HepG2 (cell line): ENCODE data around the gene NDRG2. TPM values are rescaled to one million over a fixed set of nuclear protein-coding genes. Genes with fewer than 3 reads are reported as not detected.

ENCODE experiments used
- AGO2 ChIP-seq: fragments of 200-400 bp; formaldehyde crosslinking; optimal IDR thresholded peaks from 2 replicates; pipeline ENCODE3; 2017; ENCODE audit warnings: mild to moderate bottlenecking, low read depth, low read length, moderate library complexity
- CCAR2 ChIP-seq: fragments of 200-400 bp; formaldehyde crosslinking; optimal IDR thresholded peaks from 2 replicates; pipeline ENCODE3; 2018; ENCODE audit warnings: low read depth, mild to moderate bottlenecking, low read length, moderate library complexity
- ESRRA ChIP-seq: sonication (generic); formaldehyde crosslinking; IDR thresholded peaks from 2 replicates; pipeline ENCODE4 v1.5.1; 2020; ENCODE audit warnings: mild to moderate bottlenecking, low read depth, missing genetic modification reagents
- EZH2 ChIP-seq: conservative IDR thresholded peaks from 2 replicates; pipeline ENCODE4 v1.6.1; 2012; ENCODE audit warnings: mild to moderate bottlenecking, low read depth, low read length, moderate library complexity
- GPN1 ChIP-seq: sonication (generic); formaldehyde crosslinking; IDR thresholded peaks from 2 replicates; pipeline ENCODE4 v1.5.1; 2020; ENCODE audit warnings: missing genetic modification reagents, borderline replicate concordance
- HCFC1 ChIP-seq: fragments of 150-350 bp; IDR thresholded peaks from 2 replicates; pipeline ENCODE4 v1.6.1; 2014; ENCODE audit warnings: low read depth, low read length
- ISL2 ChIP-seq: sonication (generic); formaldehyde crosslinking; IDR thresholded peaks from 2 replicates; pipeline ENCODE4 v1.5.0; 2020; ENCODE audit warnings: missing genetic modification reagents
- MIER3 ChIP-seq: IDR thresholded peaks from 2 replicates; pipeline ENCODE4 v1.6.1; 2016; ENCODE audit warnings: missing compliant biosample characterization, borderline replicate concordance
- MYNN ChIP-seq: sonication (generic); formaldehyde crosslinking; IDR thresholded peaks from 2 replicates; pipeline ENCODE4 v1.4.0; 2020; ENCODE audit warnings: mild to moderate bottlenecking, low read depth, missing genetic modification reagents
- NFE2 ChIP-seq: sonication (generic); formaldehyde crosslinking; IDR thresholded peaks from 2 replicates; pipeline ENCODE4 v1.4.0; 2020; ENCODE audit warnings: missing genetic modification reagents
- NFRKB ChIP-seq: fragments of 450-650 bp; IDR thresholded peaks from 2 replicates; pipeline ENCODE4 v1.6.1; 2017
- NPAS2 ChIP-seq: sonication (generic); formaldehyde crosslinking; IDR thresholded peaks from 2 replicates; pipeline ENCODE4 v1.8.0; 2022; ENCODE audit warnings: mild to moderate bottlenecking, missing genetic modification reagents, borderline replicate concordance
- POLR2A ChIP-seq, 2 experiments: IDR thresholded peaks; 2 replicates each; pipeline ENCODE4 v1.6.1; 2011; ENCODE audit warnings: low read depth in 2 of 2, low read length in 2 of 2, mild to moderate bottlenecking in 1 of 2, moderate library complexity in 1 of 2; ENCODE audit not compliant: insufficient read depth in 1 of 2
- RXRA ChIP-seq: sonication (generic); formaldehyde crosslinking; IDR thresholded peaks from 2 replicates; pipeline ENCODE4 v1.5.1; 2020; ENCODE audit warnings: missing genetic modification reagents
- SRSF1 ChIP-seq: fragments of 200-400 bp; formaldehyde crosslinking; optimal IDR thresholded peaks from 2 replicates; pipeline ENCODE3; 2017; ENCODE audit warnings: mild to moderate bottlenecking, low read depth, low read length, moderate library complexity
- TAF15 ChIP-seq: fragments of 200-400 bp; formaldehyde crosslinking; IDR thresholded peaks from one replicate; pipeline ENCODE4 v1.6.1; 2018; ENCODE audit warnings: mild to moderate bottlenecking, low read depth, low read length; ENCODE audit not compliant: poor library complexity, severe bottlenecking
- TFAP4 ChIP-seq: sonication (generic); IDR thresholded peaks from 2 replicates; pipeline ENCODE4 v1.6.1; 2016; ENCODE audit warnings: low read depth, borderline replicate concordance
- ZNF24 ChIP-seq: fragments of 450-650 bp; IDR thresholded peaks from 2 replicates; pipeline ENCODE4 v1.6.1; 2017; ENCODE audit warnings: antibody characterized with exemption, mild to moderate bottlenecking
- ZNF260 ChIP-seq: sonication (generic); formaldehyde crosslinking; IDR thresholded peaks from 2 replicates; pipeline ENCODE4 v1.4.0; 2020; ENCODE audit warnings: missing genetic modification reagents, low read depth, mild to moderate bottlenecking, borderline replicate concordance
- ZNF510 ChIP-seq: sonication (generic); formaldehyde crosslinking; IDR thresholded peaks from 2 replicates; pipeline ENCODE4 v1.4.0; 2020; ENCODE audit warnings: low read depth, mild to moderate bottlenecking, missing genetic modification reagents
- ZNF564 ChIP-seq: sonication (generic); formaldehyde crosslinking; IDR thresholded peaks from 2 replicates; pipeline ENCODE4 v1.8.1; 2023; ENCODE audit warnings: mild to moderate bottlenecking, missing genetic modification reagents
- ZNF749 ChIP-seq: sonication (generic); formaldehyde crosslinking; IDR thresholded peaks from 2 replicates; pipeline ENCODE4 v1.8.0; 2022; ENCODE audit warnings: mild to moderate bottlenecking, missing genetic modification reagents, moderate library complexity, borderline replicate concordance
- ZNF766 ChIP-seq: sonication (generic); formaldehyde crosslinking; IDR thresholded peaks from 2 replicates; pipeline ENCODE4 v1.5.0; 2020; ENCODE audit warnings: missing genetic modification reagents, borderline replicate concordance
- ZNF850 ChIP-seq: sonication (generic); formaldehyde crosslinking; conservative IDR thresholded peaks from 2 replicates; pipeline ENCODE4 v1.9.0; 2021; ENCODE audit warnings: mild to moderate bottlenecking, missing genetic modification reagents
- polyA plus RNA-seq, 8 experiments: library from polyadenylated mRNA; depleted of rRNA in 3 of 8; stranded (reverse) in 7 of 8; unstranded in 1 of 8; fragments of >200 nt; fragmentation: Illumina TruSeq in 4 of 8; extraction: Trizol in 4 of 8; gene quantifications; 2 replicates each; pipeline versions ENCODE4 v1.2.1 to v1.2.3, GENCODE V29; 2011 to 2016; ENCODE audit warnings: low read depth in 4 of 8, missing spikeins in 1 of 8, mixed read lengths in 1 of 8; ENCODE audit not compliant: insufficient read depth in 1 of 8
- total RNA-seq, 5 experiments: library from RNA; depleted of rRNA; stranded (reverse); fragments of >200 nt; fragmentation: Illumina TruSeq; extraction: Trizol; gene quantifications; 2 replicates each; pipeline ENCODE4 v1.2.3, GENCODE V29; 2016; ENCODE audit warnings: low read depth in 1 of 5
- TF ChIP-seq, protein P1 (sequence below): sonication (generic); formaldehyde crosslinking; IDR thresholded peaks from 2 replicates; pipeline ENCODE4 v1.4.0; 2020; ENCODE audit warnings: missing genetic modification reagents
- TF ChIP-seq, protein P2 (sequence below), 2 experiments: sonication (generic) in 1 of 2; formaldehyde crosslinking in 1 of 2; IDR thresholded peaks; 2 replicates each; pipeline versions ENCODE4 v1.4.0 to v1.6.1; 2016 to 2020; ENCODE audit warnings: borderline replicate concordance in 1 of 2, low read depth in 1 of 2, mild to moderate bottlenecking in 1 of 2, missing genetic modification reagents in 1 of 2

NDRG2 gene
- total and polyA plus RNA-seq, 2 of the 13 experiments (the other 11 are each of a cell fraction or from before 2014, with no cell fraction given) = 27.2 to 189 TPM

GRCh38 chr14:20989787-20990600 is 34.9 kb downstream of the NDRG2 start, which contains the start of gene METTL17 (continued):
- TF ChIP-seq ISL2 (CRISPR knock-in tag) (peak; percentile 66; the same call in 1 of the 2 replicates), AGO2 (no peak), NFRKB (no peak), TFAP4 (0 out of 2 replicates have a peak, but pooled peaks have one; percentile 13), ZNF850 (CRISPR knock-in tag) (no peak), RXRA (CRISPR knock-in tag) (peak; percentile 40; the same call in 1 of the 2 replicates), MIER3 (no peak), NFE2 (no peak), SRSF1 (peak; percentile 83), ZNF510 (CRISPR knock-in tag) (0 out of 2 replicates have a peak, but pooled peaks have one; percentile 46), ZNF749 (no peak), GPN1 (CRISPR knock-in tag) (no peak), CCAR2 (no peak), POLR2A (IDR thresholded peaks at IDR 0.05; ENCODE audit: insufficient read depth in 1 of 2, low read depth in 2 of 2, low read length in 2 of 2) (peak; percentile 81 to 86), ESRRA (peak; percentile 35; the same call in 1 of the 2 replicates), ZNF24 (no peak), NPAS2 (no peak), ZNF766 (peak; percentile 66; the same call in 1 of the 2 replicates), ZNF564 (CRISPR knock-in tag) (no peak), MYNN (no peak), EZH2 (no peak), ZNF260 (CRISPR knock-in tag) (no peak), HCFC1 (peak; percentile 74), TAF15 (peak; percentile 48)
- TF ChIP-seq, protein P1, sequence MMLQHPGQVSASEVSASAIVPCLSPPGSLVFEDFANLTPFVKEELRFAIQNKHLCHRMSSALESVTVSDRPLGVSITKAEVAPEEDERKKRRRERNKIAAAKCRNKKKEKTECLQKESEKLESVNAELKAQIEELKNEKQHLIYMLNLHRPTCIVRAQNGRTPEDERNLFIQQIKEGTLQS (CRISPR knock-in tag) = no peak; the same call in 1 of the 2 replicates
- TF ChIP-seq, protein P2, sequence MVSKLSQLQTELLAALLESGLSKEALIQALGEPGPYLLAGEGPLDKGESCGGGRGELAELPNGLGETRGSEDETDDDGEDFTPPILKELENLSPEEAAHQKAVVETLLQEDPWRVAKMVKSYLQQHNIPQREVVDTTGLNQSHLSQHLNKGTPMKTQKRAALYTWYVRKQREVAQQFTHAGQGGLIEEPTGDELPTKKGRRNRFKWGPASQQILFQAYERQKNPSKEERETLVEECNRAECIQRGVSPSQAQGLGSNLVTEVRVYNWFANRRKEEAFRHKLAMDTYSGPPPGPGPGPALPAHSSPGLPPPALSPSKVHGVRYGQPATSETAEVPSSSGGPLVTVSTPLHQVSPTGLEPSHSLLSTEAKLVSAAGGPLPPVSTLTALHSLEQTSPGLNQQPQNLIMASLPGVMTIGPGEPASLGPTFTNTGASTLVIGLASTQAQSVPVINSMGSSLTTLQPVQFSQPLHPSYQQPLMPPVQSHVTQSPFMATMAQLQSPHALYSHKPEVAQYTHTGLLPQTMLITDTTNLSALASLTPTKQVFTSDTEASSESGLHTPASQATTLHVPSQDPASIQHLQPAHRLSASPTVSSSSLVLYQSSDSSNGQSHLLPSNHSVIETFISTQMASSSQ (IDR thresholded peaks at IDR 0.05; ENCODE audit: low read depth) = no peak
- TF ChIP-seq, protein P2 (CRISPR knock-in tag; IDR thresholded peaks at IDR 0.05; ENCODE audit: borderline replicate concordance) = no peak
